Keratinocyte (primary cell): ENCODE results near the gene SGCG.

Experiments used
- CTCF ChIP-seq, 3 experiments: IDR thresholded peaks in 1 of 3; conservative IDR thresholded peaks in 1 of 3; optimal IDR thresholded peaks in 1 of 3; 2 replicates in 2 of 3; 3 replicates in 1 of 3; pipeline versions ENCODE3 to v1.5.1; 2011; ENCODE audit warnings: low read length in 3 of 3, mild to moderate bottlenecking in 3 of 3, moderate library complexity in 2 of 3, control low read depth in 1 of 3, inconsistent platforms in 1 of 3; ENCODE audit not compliant: insufficient read depth in 2 of 3; ENCODE audit errors: extremely low read depth in 1 of 3
- EZH2 ChIP-seq: IDR thresholded peaks from one replicate; pipeline ENCODE4 v1.6.1; 2012; ENCODE audit warnings: inconsistent platforms, mild to moderate bottlenecking, low read length, moderate library complexity

- TF ChIP-seq CTCF (optimal IDR thresholded peaks at IDR 0.05 in 1 of 3, IDR thresholded peaks at IDR 0.05 in 1 of 3, conservative IDR thresholded peaks at IDR 0.05 in 1 of 3; ENCODE audit: extremely low read depth in 1 of 3, insufficient read depth in 2 of 3, low read length in 3 of 3) (no peak), EZH2 (no peak)
Observed at GRCh38 chr13:23288564-23288963, 107.8 kb downstream of the SGCG start.
